Measurements from ENCODE around the gene USP16.

USP16 gene

DNA sequence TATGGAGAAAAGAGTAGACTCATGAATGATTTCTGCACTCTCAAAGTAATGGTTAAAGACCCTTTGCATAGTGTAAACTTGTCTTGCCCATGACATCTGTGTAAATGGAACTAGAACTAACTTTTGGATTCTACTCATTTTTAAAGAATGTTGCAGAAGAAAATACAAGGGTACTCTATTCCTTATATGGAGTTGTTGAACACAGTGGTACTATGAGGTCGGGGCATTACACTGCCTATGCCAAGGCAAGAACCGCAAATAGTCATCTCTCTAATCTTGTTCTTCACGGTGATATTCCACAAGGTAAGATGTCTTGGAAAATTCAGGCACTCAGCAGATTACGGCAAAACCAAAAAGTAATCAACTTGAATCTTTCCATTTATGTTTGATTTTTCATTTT is 29.2 kb downstream of the USP16 start:
- Histone ChIP-seq H3K36me3 (ENCODE audit: control insufficient read depth in 4 of 4, insufficient read depth in 4 of 4, low read length in 3 of 4) (peaks cover 32 to 86% (median 64%) of the 10 kb centered on the region in 4 experiments), H3K9me3 (ENCODE audit: control extremely low read depth in 1 of 5, control insufficient read depth in 4 of 5, insufficient read depth in 2 of 5, low read depth in 1 of 5, low read length in 4 of 5) (no peaks in the 10 kb centered on the region), H3K4me3 (ENCODE audit: control insufficient read depth in 1 of 7, extremely low read depth in 1 of 7, insufficient read depth in 4 of 7, low read depth in 2 of 7, low read length in 6 of 7) (no peak overlapping the region), H3K27me3 (replicated peaks in 2 of 5; ENCODE audit: control insufficient read depth in 4 of 5, insufficient read depth in 5 of 5, low read length in 4 of 5) (no peaks in the 10 kb centered on the region), H3K27ac (ENCODE audit: insufficient read depth in 1 of 2, low read depth in 1 of 2, low read length in 2 of 2, poor library complexity in 1 of 2, severe bottlenecking in 2 of 2) (no peak overlapping the region), H3K4me1 (ENCODE audit: control extremely low read depth in 1 of 4, control insufficient read depth in 4 of 4, insufficient read depth in 4 of 4, low read length in 3 of 4) (no peaks in the 10 kb centered on the region)
- ChIA-PET CTCF (interaction anchor here (1.4 kb wide), 1 partner anchor 17 kb away, joined by 3 read pairs; no protein-coding TSS in a partner anchor), POLR2A (no interaction called here)
- no peak for DNase-seq
- WGBS (ENCODE audit: insufficient coverage) = 95% methylated on average over 3 of the region's 4 CpGs

DNA sequence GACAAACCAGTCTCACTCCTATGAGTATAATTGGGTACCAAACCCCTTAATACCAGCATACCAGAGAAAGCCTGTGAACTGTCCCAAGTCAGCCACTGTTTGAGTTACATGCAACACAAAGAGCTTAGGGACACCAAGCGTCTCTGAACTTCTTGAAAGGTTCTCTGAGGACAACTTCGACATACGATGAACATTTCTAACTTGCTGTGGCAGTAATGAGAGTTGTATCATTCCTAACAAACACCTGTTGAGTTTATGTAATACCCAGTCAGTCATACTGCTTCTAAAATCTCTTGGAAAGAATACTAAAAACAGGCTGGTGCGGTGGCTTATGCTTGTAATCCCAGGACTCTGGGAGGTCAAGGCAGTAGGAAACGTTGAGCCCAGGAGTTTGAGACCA is 30.6 kb downstream of the USP16 start:
- DNase-seq = no peak

GRCh38 chr21:29056005-29056404 is 31.5 kb downstream of the USP16 start:
- Histone ChIP-seq H3K36me3 (ENCODE audit: control insufficient read depth in 4 of 4, insufficient read depth in 4 of 4, low read length in 3 of 4) (peaks cover 19 to 86% (median 65%) of the 10 kb centered on the region in 4 experiments), H3K27me3 (replicated peaks in 2 of 5; ENCODE audit: control insufficient read depth in 4 of 5, insufficient read depth in 5 of 5, low read length in 4 of 5) (no peaks in the 10 kb centered on the region), H3K27ac (ENCODE audit: insufficient read depth in 1 of 2, low read depth in 1 of 2, low read length in 2 of 2, poor library complexity in 1 of 2, severe bottlenecking in 2 of 2) (no peak overlapping the region), H3K9me3 (ENCODE audit: control extremely low read depth in 1 of 5, control insufficient read depth in 4 of 5, insufficient read depth in 2 of 5, low read depth in 1 of 5, low read length in 4 of 5) (no peaks in the 10 kb centered on the region), H3K4me3 (ENCODE audit: control insufficient read depth in 1 of 7, extremely low read depth in 1 of 7, insufficient read depth in 4 of 7, low read depth in 2 of 7, low read length in 6 of 7) (no peak overlapping the region), H3K4me1 (ENCODE audit: control extremely low read depth in 1 of 4, control insufficient read depth in 4 of 4, insufficient read depth in 4 of 4, low read length in 3 of 4) (no peaks in the 10 kb centered on the region)
- no peak for DNase-seq
- ChIA-PET POLR2A (no interaction called here), CTCF (interaction anchor here (0.9 to 2.3 kb wide), 2 partner anchors 13 to 18 kb away, joined by 4 to 8 read pairs; no protein-coding TSS in a partner anchor)
- WGBS (ENCODE audit: insufficient coverage) = no CpG with 5 or more reads among the region's 1 CpG

More for the DNA sequence above, 30.6 kb downstream of the USP16 start:
- ChIA-PET CTCF (interaction anchor here (0.6 to 2.3 kb wide), 2 partner anchors 12 to 17 kb away, joined by 3 to 8 read pairs; no protein-coding TSS in a partner anchor), POLR2A (no interaction called here)
- Histone ChIP-seq H3K36me3 (ENCODE audit: control insufficient read depth in 4 of 4, insufficient read depth in 4 of 4, low read length in 3 of 4) (peaks cover 24 to 86% (median 67%) of the 10 kb centered on the region in 4 experiments), H3K4me1 (ENCODE audit: control extremely low read depth in 1 of 4, control insufficient read depth in 4 of 4, insufficient read depth in 4 of 4, low read length in 3 of 4) (no peaks in the 10 kb centered on the region), H3K4me3 (ENCODE audit: control insufficient read depth in 1 of 7, extremely low read depth in 1 of 7, insufficient read depth in 4 of 7, low read depth in 2 of 7, low read length in 6 of 7) (no peak overlapping the region), H3K9me3 (ENCODE audit: control extremely low read depth in 1 of 5, control insufficient read depth in 4 of 5, insufficient read depth in 2 of 5, low read depth in 1 of 5, low read length in 4 of 5) (no peaks in the 10 kb centered on the region), H3K27ac (ENCODE audit: insufficient read depth in 1 of 2, low read depth in 1 of 2, low read length in 2 of 2, poor library complexity in 1 of 2, severe bottlenecking in 2 of 2) (no peak overlapping the region), H3K27me3 (replicated peaks in 2 of 5; ENCODE audit: control insufficient read depth in 4 of 5, insufficient read depth in 5 of 5, low read length in 4 of 5) (no peaks in the 10 kb centered on the region)
- 100% methylated on average over 1 of the region's 5 CpGs for WGBS (ENCODE audit: insufficient coverage)

DNA sequence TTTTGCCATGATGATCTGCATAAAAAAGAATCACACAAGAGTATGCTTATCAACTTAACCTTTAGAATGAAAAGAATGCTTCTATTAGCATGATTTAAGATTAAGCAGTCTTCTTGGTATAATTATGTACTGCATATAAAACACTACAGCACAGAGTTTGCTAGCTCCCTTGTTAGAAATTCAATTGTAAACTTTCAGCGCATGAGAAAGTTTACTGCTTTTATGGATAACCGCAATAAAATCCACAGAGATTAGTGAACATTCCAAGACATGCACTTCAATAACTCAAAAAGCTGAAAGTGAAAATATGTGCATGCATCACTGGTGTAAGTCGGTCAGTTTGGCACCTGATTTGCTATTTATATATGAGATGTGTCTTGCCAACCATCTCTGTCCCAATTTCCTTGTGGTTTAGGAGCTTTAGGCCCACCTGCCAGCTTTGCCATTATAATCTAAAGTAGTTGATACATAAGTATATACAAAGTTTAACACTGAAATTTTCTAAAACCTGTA is 32.1 kb downstream of the USP16 start:
- Histone ChIP-seq H3K4me1 (ENCODE audit: control extremely low read depth in 1 of 4, control insufficient read depth in 4 of 4, insufficient read depth in 4 of 4, low read length in 3 of 4) (no peaks in the 10 kb centered on the region), H3K9me3 (ENCODE audit: control extremely low read depth in 1 of 5, control insufficient read depth in 4 of 5, insufficient read depth in 2 of 5, low read depth in 1 of 5, low read length in 4 of 5) (no peaks in the 10 kb centered on the region), H3K36me3 (ENCODE audit: control insufficient read depth in 4 of 4, insufficient read depth in 4 of 4, low read length in 3 of 4) (peaks cover 17 to 87% (median 67%) of the 10 kb centered on the region in 4 experiments), H3K27ac (ENCODE audit: insufficient read depth in 1 of 2, low read depth in 1 of 2, low read length in 2 of 2, poor library complexity in 1 of 2, severe bottlenecking in 2 of 2) (no peak overlapping the region), H3K4me3 (ENCODE audit: control insufficient read depth in 1 of 7, extremely low read depth in 1 of 7, insufficient read depth in 4 of 7, low read depth in 2 of 7, low read length in 6 of 7) (no peak overlapping the region), H3K27me3 (replicated peaks in 2 of 5; ENCODE audit: control insufficient read depth in 4 of 5, insufficient read depth in 5 of 5, low read length in 4 of 5) (no peaks in the 10 kb centered on the region)
- 90% methylated on average over 2 of the region's 3 CpGs for WGBS (ENCODE audit: insufficient coverage)
- CTCF ChIA-PET = interaction anchor here (0.9 to 2.3 kb wide), 2 partner anchors 12 to 18 kb away, joined by 4 to 8 read pairs; no protein-coding TSS in a partner anchor
- POLR2A ChIA-PET = interaction anchor here (0.6 kb wide), 1 partner anchor 58 kb away, joined by 4 read pairs; no protein-coding TSS in a partner anchor
- no peak for DNase-seq

GRCh38 chr21:29064850-29065481 is 40.5 kb downstream of the USP16 start:
- Histone ChIP-seq H3K27ac (ENCODE audit: insufficient read depth in 1 of 2, low read depth in 1 of 2, low read length in 2 of 2, poor library complexity in 1 of 2, severe bottlenecking in 2 of 2) (no peak overlapping the region), H3K4me1 (ENCODE audit: control extremely low read depth in 1 of 4, control insufficient read depth in 4 of 4, insufficient read depth in 4 of 4, low read length in 3 of 4) (no peaks in the 10 kb centered on the region), H3K36me3 (ENCODE audit: control insufficient read depth in 4 of 4, insufficient read depth in 4 of 4, low read length in 3 of 4) (peaks cover 14 to 95% (median 68%) of the 10 kb centered on the region in 4 experiments), H3K27me3 (replicated peaks in 2 of 5; ENCODE audit: control insufficient read depth in 4 of 5, insufficient read depth in 5 of 5, low read length in 4 of 5) (no peaks in the 10 kb centered on the region), H3K4me3 (ENCODE audit: control insufficient read depth in 1 of 7, extremely low read depth in 1 of 7, insufficient read depth in 4 of 7, low read depth in 2 of 7, low read length in 6 of 7) (no peak overlapping the region), H3K9me3 (ENCODE audit: control extremely low read depth in 1 of 5, control insufficient read depth in 4 of 5, insufficient read depth in 2 of 5, low read depth in 1 of 5, low read length in 4 of 5) (no peaks in the 10 kb centered on the region)
- POLR2A ChIA-PET = no interaction called here
- WGBS (ENCODE audit: insufficient coverage) = 92% methylated on average over 1 of the region's 3 CpGs
- CTCF ChIA-PET = interaction anchor here (1.1 kb wide), 2 partner anchors 8 to 35 kb away, joined by 3 read pairs; partner anchors contain the start of gene CCT8
- no peak for DNase-seq

- Histone ChIP-seq H3K4me1 (ENCODE audit: control extremely low read depth in 1 of 4, control insufficient read depth in 4 of 4, insufficient read depth in 4 of 4, low read length in 3 of 4) (peaks cover 13 to 46% (median 35%) of the 10 kb centered on the region in 4 experiments), H3K4me3 (ENCODE audit: control insufficient read depth in 1 of 7, extremely low read depth in 1 of 7, insufficient read depth in 4 of 7, low read depth in 2 of 7, low read length in 6 of 7) (peak overlapping the region; percentile 91 to 99 (median 96)), H3K9me3 (ENCODE audit: control extremely low read depth in 1 of 5, control insufficient read depth in 4 of 5, insufficient read depth in 2 of 5, low read depth in 1 of 5, low read length in 4 of 5) (no peaks in the 10 kb centered on the region), H3K27ac (ENCODE audit: insufficient read depth in 1 of 2, low read depth in 1 of 2, low read length in 2 of 2, poor library complexity in 1 of 2, severe bottlenecking in 2 of 2) (peak overlapping the region; percentile 92 to 96), H3K27me3 (replicated peaks in 2 of 5; ENCODE audit: control insufficient read depth in 4 of 5, insufficient read depth in 5 of 5, low read length in 4 of 5) (no peaks in the 10 kb centered on the region), H3K36me3 (ENCODE audit: control insufficient read depth in 4 of 4, insufficient read depth in 4 of 4, low read length in 3 of 4) (peaks cover 0 to 25% (median 10%) of the 10 kb centered on the region in 4 experiments)
- CTCF ChIA-PET = interaction anchor here (1.4 kb wide), 1 partner anchor 8 kb away, joined by 3 read pairs; no protein-coding TSS in a partner anchor
- WGBS (ENCODE audit: insufficient coverage) = 0% methylated on average over 7 of the region's 13 CpGs
- POLR2A ChIA-PET = interaction anchor here (0.7 to 1.6 kb wide), 2 partner anchors 9 to 48 kb away, joined by 3 to 5 read pairs; partner anchors contain the start of gene USP16
- peak in 1 of 3 donors; percentile 40 for DNase-seq
Observed at GRCh38 chr21:29072873-29073221, 48.4 kb downstream of the USP16 start.
